RCC 7860 (cell line): ENCODE results near the gene SLC37A4.
A peak's percentile ranks its signal among the peaks of the same experiment; 100 is the strongest.
"Not testable (repeated sequence)": the region's sequence is repeated elsewhere in the genome, so short reads cannot be mapped to it uniquely, and the experiment has no call there.

ENCODE experiments used
- DNase-seq: peaks from one replicate; pipeline ENCODE4 v3.0.0-alpha.2; 2015; ENCODE audit warnings: low spot score
- FAIRE-seq: peaks from 2 replicates; lab custom pipeline; 2012; peaks lifted over from hg19 to GRCh38; lab: Jason Lieb, UNC

The SLC37A4 gene

DNA sequence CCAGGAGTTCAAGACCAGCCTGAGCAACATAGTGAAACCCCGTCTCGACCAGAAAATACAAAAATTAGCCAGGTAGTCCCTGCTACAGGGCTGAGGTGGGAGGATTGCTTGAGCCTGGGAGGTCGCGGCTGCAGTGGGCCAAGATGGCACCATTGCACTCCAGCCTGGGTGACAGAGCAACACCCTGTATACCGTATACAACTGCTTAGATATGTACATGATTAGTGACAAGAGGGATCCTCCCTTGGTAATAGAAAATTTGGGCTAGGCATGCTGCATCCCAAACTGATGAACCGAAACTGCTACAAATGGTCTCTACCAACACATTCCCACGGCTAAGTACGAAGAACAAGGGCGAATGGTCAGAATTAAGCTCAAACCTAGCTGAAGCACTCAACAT, 12.2 kb upstream of the SLC37A4 start:
- no peak for DNase-seq
- no peak for FAIRE-seq

DNA sequence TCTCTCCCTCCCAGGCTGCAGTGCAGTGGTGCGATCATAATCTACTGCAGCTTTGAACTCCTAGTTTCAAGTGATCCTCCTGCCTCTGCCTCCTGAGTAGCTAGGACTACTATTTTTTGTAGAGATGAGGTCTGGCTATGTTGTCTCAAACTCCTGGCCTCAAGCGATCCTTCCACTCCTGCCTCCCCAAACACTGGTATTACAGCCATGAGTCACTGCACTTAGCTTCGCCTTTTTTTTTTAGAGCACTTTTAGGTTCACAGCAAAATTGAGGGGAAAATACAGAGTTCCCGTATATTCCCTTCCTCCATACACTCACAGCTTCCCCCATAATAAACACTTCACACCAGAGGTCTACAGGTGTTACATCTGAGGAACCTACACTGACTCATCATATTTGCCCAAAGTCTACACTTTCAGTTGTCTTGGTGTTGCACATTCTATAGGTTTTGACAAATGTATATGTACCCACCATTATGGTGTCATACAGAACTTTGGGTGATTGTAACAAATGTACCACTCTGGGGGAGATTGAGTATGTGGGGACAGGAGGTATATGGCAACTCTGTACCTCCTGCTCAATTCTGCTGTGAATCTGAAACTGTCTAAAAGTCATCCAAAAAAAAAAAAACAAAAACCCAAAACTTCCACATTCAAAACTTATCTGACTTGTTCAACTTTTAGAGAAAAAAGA, 11.3 kb upstream of the SLC37A4 start:
- DNase-seq (no peak), FAIRE-seq (no peak)

DNA sequence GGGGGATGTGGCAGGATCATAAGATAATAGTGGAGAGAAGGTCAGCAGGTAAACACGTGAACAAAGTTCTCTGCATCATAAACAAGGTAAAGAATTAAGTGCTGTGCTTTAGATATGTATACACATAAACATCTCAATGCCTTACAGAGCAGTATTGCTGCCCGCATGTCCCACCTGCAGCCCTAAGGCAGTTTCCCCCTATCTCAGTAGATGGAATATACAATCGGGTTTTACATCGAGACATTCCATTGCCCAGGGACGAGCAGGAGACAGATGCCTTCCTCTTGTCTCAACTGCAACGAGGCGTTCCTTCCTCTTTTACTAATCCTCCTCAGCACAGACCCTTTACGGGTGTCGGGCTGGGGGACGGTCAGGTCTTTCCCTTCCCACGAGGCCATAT, 8.8 kb upstream of the SLC37A4 start:
- FAIRE-seq = not testable (repeated sequence)

DNA sequence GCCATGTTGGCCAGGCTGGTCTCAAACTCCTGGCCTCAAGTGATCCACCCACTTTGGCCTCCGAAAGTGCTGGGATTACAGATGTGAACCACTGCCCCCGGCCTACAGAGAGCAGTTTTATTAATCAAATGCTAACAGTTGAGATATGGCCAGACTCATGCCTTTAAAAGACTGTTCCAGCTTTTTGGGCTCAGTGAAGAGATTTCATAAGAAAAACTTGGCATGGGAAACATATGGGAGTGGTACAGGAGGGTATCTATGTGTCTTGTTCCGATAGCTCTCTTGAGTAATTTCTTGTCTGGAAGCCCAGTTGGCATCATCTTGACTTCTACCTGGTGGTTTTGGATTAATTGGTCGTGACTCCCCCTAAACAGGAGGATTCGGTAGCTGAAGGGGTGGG, 8.2 kb upstream of the SLC37A4 start:
- DNase-seq = no peak
- no peak for FAIRE-seq

More for the DNA sequence above, 8.8 kb upstream of the SLC37A4 start:
- not testable (repeated sequence) for DNase-seq

DNA sequence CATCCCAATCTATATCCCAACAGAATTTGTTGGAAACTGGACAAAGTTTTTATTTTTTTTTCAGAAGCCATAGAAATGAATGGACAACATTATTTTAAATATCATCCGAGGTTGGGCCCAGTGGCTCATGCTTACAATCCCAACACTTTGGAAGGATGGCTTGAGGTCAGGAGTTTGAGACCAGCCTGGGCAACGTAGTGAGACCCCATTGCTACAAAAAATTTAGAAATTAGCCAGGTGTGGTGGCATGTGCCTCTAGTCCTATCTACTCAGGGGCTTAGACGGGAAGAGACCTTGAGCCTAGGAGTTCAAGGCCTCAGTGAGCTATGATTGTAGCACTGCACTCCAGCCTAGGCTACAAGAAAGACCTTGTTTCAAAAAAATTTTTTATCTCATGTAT, 4.1 kb upstream of the SLC37A4 start:
- no peak for DNase-seq
- no peak for FAIRE-seq

DNA sequence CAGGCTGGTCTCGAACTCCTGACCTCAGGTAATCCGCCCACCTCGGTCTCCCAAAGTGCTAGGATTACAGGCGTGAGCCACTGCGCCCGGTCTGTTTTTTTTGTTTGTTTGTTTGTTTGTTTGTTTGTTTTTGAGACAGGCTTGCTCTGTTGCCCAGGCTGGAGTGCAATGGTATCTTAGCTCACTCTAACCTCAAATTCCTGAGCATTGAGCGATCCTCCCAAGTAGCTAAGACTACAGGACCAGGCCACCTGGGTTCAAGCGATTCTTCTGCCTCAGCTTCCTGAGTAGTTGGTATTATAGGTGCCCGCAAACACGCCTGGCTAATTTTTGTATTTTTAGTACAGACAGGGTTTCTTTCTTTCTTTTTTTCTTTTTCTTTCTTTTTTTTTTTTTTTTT, 2.7 kb upstream of the SLC37A4 start:
- FAIRE-seq = not testable (repeated sequence)

DNA sequence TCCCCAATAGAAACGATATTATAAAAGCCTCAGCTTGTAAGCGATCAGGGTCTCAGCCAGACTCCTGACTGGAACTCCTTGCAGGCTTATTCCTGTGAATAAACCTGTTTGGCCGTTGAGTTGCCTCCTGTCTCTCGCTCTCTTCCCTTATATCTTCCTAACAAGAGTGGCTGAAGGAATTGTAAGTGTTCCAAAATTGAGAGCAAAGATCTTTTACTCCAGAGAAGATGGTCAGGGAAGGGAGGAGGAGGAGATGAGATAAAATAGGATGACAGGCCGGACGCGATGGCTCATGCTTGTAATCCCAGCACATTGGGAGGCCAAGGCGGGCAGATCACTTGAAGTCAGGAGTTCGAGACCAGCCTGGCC, 1.2 kb upstream of the SLC37A4 start:
- FAIRE-seq (no peak), DNase-seq (no peak)

More for the DNA sequence above, 2.7 kb upstream of the SLC37A4 start:
- DNase-seq = not testable (repeated sequence)

DNA sequence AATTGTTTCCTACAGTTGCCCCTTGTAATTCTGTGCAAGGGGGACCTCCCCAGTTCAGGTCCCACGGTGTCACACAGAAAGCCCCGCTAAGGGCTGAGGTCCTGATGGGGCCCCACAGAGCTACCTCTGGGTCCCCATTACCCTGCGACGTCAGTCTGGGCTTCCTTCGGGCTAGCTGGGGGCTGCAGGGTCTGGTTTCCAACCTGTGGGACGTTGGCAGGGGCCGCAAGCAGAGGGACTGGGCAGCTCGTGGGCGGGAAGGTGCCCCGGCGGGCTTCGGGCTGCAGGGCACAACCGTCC, 698 bp downstream of the SLC37A4 start:
- FAIRE-seq (no peak), DNase-seq (no peak)

DNA sequence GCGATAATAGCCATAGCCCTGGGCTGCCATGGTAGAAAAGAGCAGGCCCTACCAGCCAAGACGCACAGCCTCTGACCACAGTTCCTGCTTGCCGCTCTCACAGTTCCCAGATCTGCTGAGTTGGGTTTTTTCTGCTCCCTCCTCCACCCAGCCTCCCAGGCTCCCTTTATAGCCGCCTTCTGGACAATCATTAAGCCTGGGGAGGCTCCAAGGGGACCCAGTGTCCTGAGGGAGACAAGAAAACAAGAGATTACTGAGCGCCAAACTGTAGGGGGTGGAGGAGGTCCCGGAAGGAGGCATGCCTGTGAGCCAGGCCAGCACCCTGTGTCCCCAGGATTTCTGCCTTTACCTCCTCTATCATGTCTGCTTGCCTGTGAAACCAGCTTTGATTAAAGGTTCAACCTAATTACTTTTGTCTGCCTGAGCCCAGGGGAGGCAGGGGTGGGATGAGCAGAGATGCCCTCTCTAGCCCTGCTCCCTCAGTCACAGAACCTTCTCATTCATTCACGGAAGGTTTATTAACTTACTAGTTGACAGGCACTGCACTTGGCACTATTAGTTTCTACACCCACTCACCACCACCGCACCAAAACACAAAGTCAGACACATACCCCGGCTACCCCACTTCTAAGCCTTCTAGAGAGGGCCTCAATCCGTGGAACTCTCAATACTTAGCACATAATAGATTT, 1.2 kb downstream of the SLC37A4 start:
- peak; percentile 90 for FAIRE-seq
- peak; percentile 85 for DNase-seq

DNA sequence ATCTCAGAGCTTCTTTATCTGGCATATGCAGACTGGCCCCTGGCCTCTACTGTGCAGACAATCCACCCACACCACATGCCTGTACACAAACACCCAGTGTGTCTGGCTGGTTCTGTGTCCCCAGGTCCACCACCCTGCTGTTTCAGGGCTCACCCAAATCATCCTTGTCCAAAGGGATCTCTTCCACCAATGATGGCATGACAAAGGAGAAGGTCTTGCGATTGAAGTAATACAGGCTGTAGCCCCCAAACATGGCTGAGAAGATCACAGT, 1.7 kb downstream of the SLC37A4 start:
- FAIRE-seq (no peak), DNase-seq (no peak)

DNA sequence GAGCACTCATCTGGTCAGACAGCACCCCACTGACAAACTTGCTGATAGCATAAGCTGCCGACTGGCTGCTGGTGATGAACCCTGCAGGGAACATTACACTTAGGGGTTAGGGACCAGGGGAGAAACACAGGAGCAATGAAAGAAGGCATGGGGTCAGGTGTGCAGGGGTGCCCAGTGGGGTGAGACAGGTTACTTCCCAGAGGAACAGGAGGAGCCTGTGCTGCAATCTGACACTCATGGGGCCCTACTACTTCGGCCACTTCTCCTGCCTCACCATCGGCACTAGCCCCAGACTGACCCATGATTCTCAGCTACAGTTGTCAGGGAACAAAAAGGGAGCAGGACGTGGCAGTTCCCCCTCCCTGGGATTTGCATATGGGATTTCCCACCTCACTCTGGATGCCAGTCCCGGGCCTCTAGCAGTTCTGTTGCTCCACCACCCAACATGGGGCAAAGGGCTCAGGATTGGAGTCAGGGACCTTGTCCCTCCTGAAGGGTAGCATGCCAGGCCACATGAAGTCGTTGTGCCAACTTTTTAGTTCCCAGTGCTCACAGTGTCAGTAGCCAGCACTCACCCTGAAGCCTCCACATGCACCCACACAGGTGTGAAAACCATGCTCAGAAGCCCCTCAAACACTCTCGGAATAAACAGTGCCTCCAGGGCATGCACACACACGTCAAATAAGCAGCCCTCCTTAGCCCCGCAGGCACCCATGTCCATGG, 2.2 kb downstream of the SLC37A4 start:
- FAIRE-seq (no peak), DNase-seq (no peak)

DNA sequence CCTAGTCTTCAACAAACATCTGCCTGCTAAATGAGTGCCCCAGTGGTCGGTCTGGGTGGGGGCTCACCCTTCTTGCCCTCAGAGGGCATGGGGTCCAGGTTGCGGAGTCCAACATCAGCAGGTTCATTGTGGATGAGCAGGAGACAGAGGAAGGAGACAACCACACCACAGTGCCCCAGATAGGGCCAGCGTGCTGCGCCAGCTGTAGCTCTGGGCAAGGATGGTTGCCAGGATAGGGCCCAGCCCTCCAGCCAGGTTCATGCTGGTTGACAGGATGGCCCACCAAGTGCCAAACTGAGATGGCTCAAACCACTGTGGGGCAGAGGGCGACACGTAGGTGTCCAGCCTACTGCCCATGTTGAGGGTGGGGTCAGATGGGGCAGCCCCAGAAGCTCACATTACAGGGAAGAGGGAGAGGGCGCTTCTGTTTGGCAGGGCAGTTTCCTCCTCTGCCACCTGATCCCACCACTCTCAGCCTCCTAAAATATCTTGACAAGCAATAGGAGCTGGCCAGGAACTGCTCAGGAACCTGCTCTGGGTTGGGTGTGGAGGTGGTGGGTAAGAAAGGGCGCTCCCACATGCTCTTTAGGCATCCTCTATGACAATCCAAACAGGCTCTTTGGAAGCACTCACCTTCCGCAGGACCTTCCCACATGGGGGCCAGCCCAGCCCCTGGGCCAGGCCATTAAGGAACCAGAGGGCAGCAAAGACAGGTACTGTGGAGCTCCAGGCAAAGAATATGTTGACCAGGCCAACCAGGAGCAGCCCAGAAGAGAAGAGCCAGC, 2.9 kb downstream of the SLC37A4 start:
- no peak for FAIRE-seq
- DNase-seq = no peak

DNA sequence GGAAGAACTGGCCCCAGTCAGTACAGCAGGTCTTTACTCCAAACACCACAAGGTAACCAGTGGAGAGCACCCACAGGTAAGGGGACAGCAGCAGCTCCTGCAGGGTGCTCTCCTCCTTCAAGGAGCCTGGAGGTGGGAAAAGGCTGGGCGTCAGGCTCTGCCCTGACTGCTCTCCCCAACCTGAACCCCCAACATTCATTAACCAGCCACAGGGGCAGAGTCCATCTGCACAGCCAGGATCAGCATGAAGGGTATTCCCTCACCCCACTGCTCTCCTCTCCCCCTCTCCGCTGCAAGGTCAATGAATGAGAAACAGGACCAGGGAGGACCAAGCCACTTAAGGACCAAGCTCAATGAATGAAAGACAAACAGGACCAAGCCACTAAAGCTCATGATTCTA, 3.7 kb downstream of the SLC37A4 start:
- FAIRE-seq = no peak
- DNase-seq = no peak

DNA sequence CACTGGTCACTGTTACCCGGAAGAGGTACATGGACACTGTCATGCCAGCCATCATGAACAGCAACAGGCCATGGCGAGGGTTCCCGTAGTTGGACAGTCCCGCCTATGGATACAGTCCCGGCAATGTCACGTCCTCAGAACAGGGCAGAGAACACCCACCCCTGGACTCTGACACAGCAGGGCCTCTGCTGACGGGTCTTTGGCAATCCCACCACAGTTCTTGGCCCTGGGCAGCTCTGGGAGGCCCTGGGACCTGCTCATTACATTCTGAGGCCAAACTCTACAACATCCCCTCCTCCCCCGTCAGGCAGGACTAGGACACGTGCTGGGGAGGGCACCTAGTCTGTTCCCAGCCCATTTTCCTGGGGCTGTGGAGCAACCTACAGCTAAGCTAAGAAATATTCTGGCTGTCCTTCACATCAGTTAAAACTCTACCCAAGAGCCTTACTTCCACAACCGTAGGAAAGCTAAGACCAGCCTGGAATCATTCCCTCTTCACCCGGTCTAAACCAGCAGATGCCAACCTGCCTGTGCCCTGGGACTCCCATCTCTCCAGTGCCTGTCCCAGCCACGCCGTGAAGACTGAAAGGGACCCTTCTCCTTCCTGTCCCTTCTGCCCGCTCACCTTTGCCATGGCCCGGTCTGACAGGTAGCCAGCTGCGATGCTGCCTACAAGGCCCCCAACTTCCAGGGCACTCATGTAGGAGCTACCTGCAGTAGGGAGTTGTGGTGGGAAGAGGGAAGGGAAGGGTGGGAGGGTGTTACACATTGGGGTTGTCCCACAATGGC, 4.5 kb downstream of the SLC37A4 start:
- no peak for FAIRE-seq
- DNase-seq = no peak

DNA sequence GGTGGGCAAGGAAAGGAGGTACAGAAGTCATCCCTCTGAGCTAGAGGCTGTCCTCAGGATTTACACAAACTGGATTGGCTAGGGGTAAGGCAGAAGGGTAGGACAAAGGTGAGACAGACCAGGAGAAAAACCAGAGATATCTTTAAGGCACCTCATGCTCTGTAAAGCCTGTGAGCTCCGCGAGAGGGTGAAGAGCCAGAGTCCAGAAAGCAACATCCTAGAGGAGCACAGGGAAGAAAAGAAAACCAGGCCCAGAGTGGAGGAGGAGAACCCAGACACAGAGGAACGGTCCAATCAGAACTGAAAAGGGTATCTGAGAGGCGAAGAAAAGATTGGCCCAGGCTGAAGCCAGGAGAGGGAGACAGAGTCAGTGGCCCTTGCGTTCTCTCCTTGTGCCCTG, 5.1 kb downstream of the SLC37A4 start:
- no peak for FAIRE-seq

DNA sequence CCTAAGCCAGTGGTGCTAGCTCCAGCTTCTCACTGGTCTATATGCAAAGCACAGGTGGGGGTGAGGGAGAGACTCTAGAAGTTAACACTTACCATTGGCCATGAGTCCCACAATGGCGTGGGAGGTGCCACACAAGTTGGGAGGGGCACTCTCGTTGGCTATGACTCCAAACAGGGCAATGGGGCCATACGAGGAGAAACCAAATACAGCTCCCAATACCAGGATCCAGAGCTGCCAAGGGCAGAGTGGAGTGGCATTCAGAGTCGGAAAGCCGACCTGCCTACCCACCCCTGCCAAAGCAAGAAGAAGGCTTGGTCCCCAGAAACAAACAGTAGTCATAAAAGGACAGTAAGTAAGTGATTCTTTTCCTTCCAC, 5.6 kb downstream of the SLC37A4 start:
- FAIRE-seq (no peak), DNase-seq (no peak)

More for the DNA sequence above, 5.1 kb downstream of the SLC37A4 start:
- DNase-seq = no peak

DNA sequence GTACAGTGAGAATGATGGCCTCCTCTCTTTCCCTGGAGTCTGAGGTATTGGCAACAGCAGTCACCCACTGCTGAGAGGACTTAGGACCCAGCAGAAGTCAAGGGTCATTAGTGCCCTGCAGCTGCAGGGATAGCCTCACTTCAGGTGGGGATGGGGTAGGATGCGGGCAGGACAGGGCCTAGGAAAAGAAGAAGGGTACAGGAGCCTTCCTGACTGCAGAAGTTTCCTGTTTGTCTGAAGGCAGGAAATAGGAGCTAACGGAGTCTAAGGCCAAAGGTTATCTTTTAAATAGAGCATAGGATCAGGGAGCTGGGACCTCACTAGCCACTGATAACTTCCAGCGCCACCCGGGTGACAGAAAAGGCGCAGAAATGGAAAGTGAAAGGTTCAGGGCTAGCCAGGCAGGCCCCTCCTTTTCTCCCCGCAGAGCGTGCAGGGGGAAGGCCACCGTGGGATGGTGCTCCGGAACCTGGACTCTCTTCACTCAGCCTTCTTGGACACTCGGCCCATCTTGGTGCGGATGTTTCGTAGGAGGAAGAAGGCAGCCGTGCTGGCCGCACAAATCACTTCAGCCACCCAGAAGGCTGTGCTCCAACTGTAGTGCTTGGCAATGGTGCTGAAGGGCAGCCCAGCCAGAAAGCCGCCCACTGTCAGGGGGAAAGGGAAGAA, 6.1 kb downstream of the SLC37A4 start:
- DNase-seq (no peak), FAIRE-seq (no peak)

DNA sequence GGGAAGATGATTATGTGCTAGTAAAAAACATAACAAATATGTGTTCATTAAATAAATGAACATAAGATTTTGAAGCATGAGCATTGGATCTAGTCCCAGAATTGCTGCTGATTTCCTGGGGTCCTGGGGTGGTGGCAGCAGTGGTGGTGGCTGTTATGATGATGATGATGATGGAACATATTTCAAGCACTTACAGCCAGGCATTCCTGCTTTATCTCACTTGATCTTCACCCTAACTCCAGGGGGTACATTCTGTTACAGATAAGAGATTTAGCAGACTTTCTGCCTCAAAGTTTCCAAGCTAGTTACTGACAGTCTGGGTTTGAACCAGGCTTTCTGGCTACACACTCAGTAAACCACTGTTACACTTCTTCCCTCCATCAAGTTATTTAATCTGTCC, 6.9 kb downstream of the SLC37A4 start:
- DNase-seq (no peak), FAIRE-seq (no peak)

DNA sequence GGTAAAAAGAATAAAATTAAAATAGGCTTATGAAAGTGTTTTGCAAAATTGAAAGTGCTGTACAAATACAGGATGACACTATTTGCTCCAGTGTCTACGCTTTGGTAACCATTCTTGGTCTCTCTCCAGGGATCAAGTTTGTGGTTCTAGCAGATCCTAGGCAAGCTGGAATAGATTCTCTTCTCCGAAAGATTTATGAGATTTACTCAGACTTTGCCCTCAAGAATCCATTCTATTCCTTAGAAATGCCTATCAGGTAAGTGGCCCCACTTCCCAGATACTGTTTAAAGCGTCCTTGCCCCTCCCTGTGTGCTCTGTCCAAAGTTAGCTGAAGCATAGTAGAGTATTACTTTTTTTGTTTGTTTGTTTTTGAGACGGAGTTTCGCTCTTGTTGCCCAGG, 9.0 kb downstream of the SLC37A4 start:
- FAIRE-seq (no peak), DNase-seq (no peak)

DNA sequence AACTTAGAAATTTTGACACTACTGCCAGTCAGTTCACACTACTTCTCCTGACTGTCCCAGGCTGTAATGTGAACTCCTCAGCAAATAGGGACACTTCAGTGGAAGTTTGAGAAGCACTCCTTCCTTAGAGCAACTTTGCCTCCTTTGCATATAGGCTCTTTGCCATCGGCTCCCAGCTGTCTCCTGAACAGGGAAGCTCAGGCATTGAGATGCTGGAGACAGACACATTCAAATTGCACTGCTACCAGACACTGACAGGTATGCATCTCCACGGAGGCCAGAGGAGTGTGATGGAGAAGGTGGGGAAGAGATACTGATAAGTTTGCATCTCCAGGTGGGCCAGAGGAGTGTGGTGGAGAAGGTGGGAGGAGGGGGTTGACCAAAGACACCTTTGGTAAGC, 10.7 kb downstream of the SLC37A4 start:
- FAIRE-seq = no peak

More for the DNA sequence above, 10.7 kb downstream of the SLC37A4 start:
- DNase-seq = no peak
